ENCODE results near the gene DNAH8.
"Not testable (repeated sequence)": the region's sequence is repeated elsewhere in the genome, so short reads cannot be mapped to it uniquely, and the experiment has no call there.

DNAH8 gene

DNA sequence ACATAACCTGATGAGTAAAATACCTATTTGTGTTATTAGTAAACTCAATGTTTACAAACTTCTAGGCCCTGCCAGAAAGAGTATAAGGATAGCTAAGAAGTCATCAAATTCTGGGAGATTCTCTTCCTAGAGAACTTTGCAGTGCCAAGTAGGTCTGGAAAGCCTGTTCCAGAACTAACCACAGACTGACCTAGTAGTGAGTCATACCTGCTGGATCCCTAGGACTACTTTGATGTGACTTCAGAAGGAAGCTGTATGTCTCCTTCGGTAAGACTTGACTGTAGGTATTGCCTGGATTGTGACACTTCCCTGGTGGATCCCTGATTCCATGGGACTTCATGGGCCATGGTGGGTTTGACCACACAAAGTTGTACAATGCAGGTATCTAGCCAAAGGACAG lies 131.7 kb downstream of the DNAH8 start:
- no peak for DNase-seq

DNA sequence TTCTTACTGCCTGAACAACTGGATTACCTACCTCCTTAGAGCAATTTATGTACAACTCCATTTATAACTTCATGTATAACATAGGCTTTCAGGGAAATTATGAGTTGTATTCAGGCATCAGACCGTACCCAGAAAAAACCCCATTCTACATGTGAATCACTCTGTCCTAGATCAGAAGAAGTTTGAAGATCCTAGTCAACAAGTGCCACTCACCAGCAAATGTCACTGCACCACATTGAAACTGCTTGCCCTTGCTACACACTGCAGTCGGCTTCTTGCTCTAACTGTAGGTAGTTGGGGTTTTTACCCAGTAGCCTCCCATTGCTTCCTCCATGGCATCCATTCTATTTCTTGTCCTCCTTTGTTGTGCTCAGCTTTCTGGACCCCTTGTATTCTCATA lies 132.4 kb downstream of the DNAH8 start:
- DNase-seq: no peak

GRCh38 chr6:38848760-38849159 lies 133.6 kb downstream of the DNAH8 start:
- no peak for DNase-seq

- no peak for DNase-seq
These were observed 137.1 kb downstream of the DNAH8 start for GRCh38 chr6:38852215-38852614.

DNA sequence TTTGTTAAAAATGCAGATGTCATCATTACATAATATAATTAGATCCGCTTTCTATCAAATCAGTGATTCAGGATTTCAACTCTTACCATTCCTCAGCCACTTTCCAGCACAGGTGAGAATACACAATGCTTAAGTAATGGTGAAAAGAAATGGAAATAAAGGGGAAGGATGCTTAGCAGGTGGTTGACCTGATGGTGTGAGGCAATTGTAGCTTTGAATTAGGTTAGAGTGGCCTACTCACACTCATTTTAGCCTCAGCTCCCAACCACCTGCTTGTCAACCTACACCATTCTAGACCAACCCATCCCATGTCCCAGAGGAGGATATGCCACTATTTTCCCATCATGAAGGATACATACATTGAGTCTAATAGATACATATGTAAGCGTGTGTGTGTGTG lies 138.1 kb downstream of the DNAH8 start:
- no peak for DNase-seq

GRCh38 chr6:38856492-38856891 lies 141.4 kb downstream of the DNAH8 start:
- no peak for DNase-seq

GRCh38 chr6:38857815-38858214 lies 142.7 kb downstream of the DNAH8 start:
- DNase-seq: no peak

DNA sequence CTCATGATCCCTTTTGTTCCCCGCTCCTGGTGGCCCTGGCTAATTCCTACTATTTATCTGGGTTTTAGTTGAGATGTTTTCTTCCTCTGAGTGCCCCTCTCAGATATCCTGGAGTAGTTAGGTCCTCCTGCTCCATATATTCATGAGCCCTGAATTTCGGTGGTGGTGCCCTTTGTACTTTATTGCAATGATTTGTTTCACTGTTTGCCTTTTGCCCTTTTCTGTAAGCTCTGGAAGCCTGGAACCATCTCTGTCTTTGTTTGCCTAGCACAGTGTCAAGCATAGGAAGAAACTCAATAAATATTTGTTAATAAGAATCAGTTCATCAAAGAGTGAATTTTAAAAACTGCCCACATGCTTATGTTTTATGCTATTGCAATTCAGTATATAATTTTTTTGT lies 144.9 kb downstream of the DNAH8 start:
- no peak for DNase-seq

DNA sequence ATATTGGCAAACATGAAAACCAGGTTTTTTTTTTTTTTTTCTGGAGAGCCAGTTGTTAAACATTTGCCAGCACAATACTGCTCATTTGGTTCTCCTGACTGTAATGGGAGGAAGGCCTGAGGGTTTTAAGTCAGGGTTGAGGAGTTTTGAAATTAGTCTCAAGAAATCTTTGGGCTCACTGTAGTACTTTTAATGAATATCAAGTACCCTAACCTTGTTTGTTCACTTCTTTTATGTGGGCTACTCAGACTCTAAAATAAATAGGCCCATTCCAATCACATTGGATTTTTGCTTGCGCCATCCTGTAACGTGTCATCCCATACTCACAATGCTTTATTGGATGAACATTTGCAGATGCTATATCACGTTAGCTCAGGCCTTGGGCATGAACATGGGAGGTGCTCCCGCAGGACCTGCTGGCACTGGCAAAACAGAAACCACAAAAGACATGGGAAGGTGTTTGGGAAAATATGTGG lies 146.9 kb downstream of the DNAH8 start:
- no peak for DNase-seq

DNA sequence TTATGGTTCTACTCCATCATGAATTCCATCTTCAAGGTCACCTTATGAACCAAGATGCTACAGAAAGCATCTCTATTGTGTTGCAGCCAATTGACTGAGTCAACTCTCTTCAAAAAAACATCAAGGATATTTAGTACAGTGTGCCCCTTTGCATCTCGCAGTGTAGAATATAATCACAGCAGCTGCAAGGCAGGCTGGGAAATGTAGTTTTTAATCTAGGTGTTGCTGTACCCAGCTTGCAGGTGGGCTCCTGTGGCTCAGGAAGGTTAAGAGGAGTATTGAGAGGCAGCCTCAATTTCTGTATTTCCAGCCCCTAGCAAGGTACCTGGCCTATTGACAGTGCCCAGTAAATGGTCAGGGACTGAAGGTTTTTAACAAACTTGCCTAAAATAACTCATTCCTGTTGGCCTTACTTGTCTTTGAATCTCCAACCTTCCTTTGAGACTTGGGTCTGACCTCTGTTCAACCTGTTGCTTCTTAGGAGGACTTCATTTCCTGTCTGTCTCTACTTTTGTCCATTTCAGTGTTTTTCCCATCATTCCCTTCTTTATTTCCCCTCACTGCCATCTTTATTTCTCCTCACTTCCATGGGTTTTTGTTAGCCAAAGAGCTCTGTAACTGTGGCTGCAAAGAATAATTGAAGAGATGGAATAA lies 150.5 kb downstream of the DNAH8 start:
- no peak for DNase-seq

GRCh38 chr6:38867726-38868125 lies 152.6 kb downstream of the DNAH8 start:
- no peak for DNase-seq

GRCh38 chr6:38871741-38872568 lies 156.8 kb downstream of the DNAH8 start:
- peak; percentile 16 for DNase-seq

DNA sequence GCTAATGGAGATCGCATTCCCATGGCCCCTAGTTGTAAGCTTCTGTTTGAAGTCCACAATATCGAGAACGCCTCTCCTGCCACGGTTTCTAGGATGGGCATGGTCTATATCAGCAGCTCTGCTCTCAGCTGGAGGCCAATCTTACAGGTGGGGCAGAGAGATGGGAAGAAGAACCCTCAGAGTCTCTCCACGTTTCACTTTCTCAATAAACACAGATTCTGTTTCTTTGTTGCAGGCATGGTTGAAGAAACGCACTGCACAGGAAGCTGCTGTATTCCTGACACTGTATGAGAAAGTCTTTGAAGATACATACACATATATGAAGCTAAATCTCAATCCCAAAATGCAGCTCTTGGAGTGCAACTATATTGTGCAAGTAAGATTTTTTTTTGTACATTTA lies 157.9 kb downstream of the DNAH8 start:
- no peak for DNase-seq

- DNase-seq: not testable (repeated sequence)
These were observed 158.7 kb downstream of the DNAH8 start for GRCh38 chr6:38873816-38874215.

DNA sequence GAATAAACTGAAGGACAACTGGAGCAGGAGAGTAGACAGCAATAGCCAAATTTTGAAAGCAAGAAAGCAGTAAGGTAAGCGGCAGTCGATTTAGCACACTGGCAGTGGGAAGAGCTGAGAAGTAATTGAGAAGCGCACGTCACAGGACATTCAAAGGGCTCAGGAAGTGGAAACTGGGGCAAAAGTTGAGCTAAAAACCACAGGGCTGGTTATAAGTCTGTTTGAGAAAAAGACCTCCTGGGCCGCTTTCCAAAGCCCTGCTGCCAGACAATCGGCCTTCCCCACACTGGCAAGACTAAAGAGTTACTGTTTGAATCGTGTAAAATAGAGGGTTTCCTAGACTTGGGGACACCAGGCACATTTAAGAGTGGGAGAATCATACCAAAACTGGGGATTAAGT lies 161.4 kb downstream of the DNAH8 start:
- no peak for DNase-seq

- DNase-seq: no peak
These were observed 162.6 kb downstream of the DNAH8 start for GRCh38 chr6:38877721-38878120.

GRCh38 chr6:38882157-38882556 lies 167.0 kb downstream of the DNAH8 start:
- no peak for DNase-seq

- DNase-seq: no peak
These were observed 182.4 kb downstream of the DNAH8 start for GRCh38 chr6:38897507-38897906.

GRCh38 chr6:38901802-38902522 lies 186.9 kb downstream of the DNAH8 start:
- DNase-seq: no peak

DNA sequence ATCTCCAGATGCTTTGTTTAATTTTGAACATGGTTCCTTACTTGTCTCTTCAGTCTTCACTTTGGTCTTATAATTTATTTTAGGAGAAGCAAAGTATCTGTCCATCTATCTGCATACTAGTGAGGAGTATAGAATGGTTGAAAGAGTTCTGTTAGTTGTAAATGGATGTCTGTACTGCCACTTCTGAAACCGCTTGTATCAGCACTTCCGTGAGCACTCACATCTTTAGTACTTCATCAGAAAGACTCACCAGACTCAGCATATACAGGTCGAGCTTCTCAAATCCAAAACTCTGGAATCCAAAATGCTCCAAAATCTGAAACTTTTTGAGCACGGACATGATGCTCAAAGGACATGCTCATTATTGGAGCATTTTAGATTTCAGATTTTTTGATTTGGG lies 191.5 kb downstream of the DNAH8 start:
- no peak for DNase-seq

DNA sequence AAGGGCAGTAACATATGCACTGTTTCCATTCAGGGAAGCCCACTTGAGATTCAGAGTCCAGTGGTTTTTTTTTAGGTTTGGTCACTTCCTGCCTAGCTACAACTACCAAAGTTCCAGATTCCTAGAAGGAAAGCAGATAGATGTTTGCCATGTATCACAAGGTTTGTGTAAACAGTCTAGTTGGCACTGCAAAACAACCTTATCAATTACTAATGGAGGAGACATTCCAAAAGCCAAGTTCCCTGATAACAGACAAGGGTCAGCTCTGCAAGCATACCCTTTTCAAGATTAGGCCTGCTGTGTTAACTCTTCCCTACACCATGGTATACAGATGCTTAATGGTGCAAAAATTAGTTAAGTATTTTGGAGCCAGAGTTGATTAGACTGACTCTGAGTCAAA lies 192.2 kb downstream of the DNAH8 start:
- no peak for DNase-seq

GRCh38 chr6:38909015-38909730 lies 194.1 kb downstream of the DNAH8 start:
- no peak for DNase-seq

DNA sequence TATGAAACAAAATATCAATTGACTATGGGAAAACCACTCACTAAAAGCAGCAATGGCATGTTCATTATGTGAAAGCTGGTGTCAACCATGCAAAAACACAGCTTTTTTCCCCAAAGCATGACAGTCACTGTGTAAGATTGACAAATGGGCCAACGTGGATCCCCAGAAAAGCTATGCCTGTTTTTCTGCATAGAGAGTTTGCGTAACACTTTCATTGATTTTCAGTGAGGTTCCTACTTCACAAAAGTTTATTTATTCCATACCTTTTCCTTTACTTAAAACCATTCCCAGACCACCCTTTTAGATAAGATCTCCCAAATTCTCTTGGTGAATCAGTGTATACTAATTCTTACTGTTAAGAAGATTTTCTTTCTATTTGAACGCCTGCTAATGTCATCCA lies 195.1 kb downstream of the DNAH8 start:
- no peak for DNase-seq
